ENCODE measurements around the gene TIFAB. TPM values are rescaled to one million over a fixed set of nuclear protein-coding genes. Genes with fewer than 3 reads are reported as not detected.

Gene TIFAB
- total RNA-seq, 4 donors from 2014 or later, result not detected

DNA sequence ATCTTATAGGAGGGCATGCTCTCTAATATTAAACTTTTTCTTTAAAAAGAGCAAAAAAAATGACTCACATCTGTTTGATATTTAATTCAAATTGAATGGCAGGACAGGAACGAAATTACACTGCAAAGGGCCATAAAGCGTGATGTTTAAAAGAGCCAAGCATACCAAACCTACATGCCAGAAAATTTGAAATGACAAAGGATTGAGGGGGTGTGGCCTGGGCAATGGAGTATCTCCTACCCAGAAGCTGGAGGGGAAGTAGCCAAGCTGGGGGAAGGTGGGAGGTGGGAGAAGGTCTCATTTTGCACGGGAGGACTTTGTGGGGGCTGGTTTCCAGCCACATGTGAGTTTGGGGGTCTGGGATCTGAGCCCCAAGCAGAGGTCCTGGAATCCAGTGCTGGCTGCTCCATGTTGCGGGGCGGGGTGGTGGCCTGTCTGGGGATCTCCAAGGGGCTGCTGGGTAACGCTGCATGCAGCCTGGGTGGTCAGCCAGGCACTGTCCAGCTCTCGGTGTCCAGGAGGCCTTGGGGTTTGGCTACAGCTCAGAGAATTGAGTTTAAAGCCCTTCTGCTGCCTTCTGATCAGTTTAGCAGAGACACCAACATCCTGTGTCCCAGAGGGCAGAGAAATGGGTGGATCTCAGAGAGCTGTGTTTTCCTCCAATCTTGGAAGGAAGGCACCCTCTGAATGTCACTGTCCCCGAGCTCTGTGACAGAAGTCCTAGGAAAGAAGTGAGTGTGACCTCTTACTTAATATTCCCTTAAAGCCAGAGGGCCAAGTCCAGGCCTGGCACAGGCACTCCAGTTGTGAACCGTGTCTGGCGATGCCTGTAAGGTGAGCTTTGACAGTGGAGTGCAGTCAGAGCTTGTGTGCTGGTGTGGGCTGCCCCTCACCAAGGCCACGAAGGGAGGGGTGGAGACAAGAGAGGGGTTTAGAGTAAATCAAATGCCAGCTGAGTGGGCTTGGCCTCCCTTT, 12.6 kb downstream of the TIFAB start:
- intact Hi-C loops (cut with DNase I), result no loop called here
- Histone ChIP-seq H3K9me3 (no peaks in the 10 kb centered on the region), H3K4me1 (peaks cover 19 to 25% (median 22%) of the 10 kb centered on the region in 4 donors), H3K36me3 (no peaks in the 10 kb centered on the region), H3K4me3 (no peak overlapping the region), H3K27me3 (peaks cover 0 to 12% (median 0%) of the 10 kb centered on the region in 4 donors), H3K27ac (replicated peaks in 1 of 4) (no peak overlapping the region)
- TF ChIP-seq EP300 (IDR thresholded peaks at IDR 0.05), result no peak
- TF ChIP-seq, protein P1, sequence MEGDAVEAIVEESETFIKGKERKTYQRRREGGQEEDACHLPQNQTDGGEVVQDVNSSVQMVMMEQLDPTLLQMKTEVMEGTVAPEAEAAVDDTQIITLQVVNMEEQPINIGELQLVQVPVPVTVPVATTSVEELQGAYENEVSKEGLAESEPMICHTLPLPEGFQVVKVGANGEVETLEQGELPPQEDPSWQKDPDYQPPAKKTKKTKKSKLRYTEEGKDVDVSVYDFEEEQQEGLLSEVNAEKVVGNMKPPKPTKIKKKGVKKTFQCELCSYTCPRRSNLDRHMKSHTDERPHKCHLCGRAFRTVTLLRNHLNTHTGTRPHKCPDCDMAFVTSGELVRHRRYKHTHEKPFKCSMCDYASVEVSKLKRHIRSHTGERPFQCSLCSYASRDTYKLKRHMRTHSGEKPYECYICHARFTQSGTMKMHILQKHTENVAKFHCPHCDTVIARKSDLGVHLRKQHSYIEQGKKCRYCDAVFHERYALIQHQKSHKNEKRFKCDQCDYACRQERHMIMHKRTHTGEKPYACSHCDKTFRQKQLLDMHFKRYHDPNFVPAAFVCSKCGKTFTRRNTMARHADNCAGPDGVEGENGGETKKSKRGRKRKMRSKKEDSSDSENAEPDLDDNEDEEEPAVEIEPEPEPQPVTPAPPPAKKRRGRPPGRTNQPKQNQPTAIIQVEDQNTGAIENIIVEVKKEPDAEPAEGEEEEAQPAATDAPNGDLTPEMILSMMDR (IDR thresholded peaks at IDR 0.05), result no peak
- no peak for TF ChIP-seq POLR2A (IDR thresholded peaks at IDR 0.05; ENCODE audit: low read depth)
- no peak for TF ChIP-seq POLR2AphosphoS5 (IDR thresholded peaks at IDR 0.05)
- peak; percentile 75 for DNase-seq (ENCODE audit: extremely low spot score)
- WGBS, result 85% methylated on average over 8 of the region's 11 CpGs

DNA sequence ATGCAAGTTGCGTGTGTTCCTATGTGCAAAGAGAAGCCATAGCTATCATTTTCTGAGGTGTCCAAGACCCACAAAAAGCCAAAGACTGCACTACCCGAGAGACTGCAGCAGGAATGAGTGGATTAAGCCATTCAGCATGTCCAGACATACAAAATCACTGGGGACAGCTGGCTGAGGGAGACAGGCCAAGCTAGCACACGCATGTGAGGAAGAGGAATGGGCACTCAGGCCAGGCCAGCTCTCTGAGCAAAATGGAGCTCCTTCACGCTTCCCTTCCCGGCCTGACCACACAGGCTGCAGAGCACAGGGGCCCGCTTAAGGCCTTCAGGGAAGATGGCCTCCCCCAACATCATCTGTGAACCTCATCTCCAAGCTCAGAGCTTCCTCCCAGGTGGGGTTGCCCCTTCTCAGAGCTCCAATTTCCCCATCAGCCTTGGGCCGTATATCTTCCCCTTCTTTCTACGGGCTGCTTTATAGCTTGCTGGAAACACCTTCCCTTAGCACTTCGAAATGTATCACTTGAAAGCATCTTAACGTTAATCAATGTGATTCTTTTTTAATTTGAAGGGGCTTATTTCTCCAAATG, 13.4 kb downstream of the TIFAB start:
- Histone ChIP-seq H3K4me1 (peaks cover 21 to 25% (median 22%) of the 10 kb centered on the region in 4 donors), H3K36me3 (no peaks in the 10 kb centered on the region), H3K4me3 (no peak overlapping the region), H3K27ac (replicated peaks in 1 of 4) (peak overlapping the region in 1 of 4 donors; percentile 1), H3K9me3 (no peaks in the 10 kb centered on the region), H3K27me3 (peaks cover 0 to 18% (median 0%) of the 10 kb centered on the region in 4 donors)
- 84% methylated on average over 10 of the region's 10 CpGs for WGBS
- peak; percentile 60 for DNase-seq (ENCODE audit: extremely low spot score)
- no peak for TF ChIP-seq EP300 (IDR thresholded peaks at IDR 0.05)
- TF ChIP-seq, protein P1 (IDR thresholded peaks at IDR 0.05), result no peak
- TF ChIP-seq POLR2A (IDR thresholded peaks at IDR 0.05; ENCODE audit: low read depth), result no peak
- TF ChIP-seq POLR2AphosphoS5 (IDR thresholded peaks at IDR 0.05), result no peak
- intact Hi-C loops (cut with DNase I), result no loop called here

DNA sequence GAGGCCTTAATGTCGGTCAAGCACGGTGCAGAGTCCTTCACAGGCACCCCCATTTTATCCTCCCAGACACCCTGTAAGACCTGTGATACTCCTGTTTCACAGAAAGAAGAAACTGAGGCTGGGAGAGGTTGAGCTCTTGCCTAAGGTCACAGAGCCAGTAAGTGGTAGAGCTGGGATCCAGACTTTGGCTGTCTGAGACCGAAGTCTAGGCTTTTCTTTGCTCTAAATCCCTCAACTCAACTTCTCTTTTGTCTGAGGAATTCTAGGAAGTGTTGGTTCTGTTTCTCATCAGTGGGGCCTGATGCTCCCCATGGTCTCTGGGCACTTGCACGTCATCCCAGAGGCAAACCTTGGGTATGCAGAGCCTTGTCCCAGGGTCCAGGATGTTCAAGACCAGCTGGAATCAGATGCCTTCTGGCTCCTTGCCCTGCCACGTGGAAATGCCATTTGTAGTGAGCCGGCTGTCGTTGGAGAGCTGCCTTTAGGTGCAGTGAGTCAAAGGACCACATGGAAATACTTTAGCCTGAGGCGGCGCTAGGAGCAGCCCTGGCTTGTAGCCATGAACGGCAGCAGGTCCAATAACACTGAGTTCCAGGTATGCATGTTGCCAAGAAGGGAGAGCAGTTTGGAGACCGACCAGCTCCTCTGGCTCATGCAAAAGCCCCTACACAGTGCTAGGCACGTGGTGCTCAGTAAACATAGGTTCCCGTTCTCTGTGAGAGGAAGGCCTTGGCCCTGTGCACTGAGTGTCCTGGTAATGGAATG, 14.2 kb downstream of the TIFAB start:
- intact Hi-C loops (cut with DNase I), result no loop called here
- Histone ChIP-seq H3K9me3 (no peaks in the 10 kb centered on the region), H3K4me1 (peaks cover 14 to 19% (median 17%) of the 10 kb centered on the region in 4 donors), H3K27me3 (peaks cover 0 to 18% (median 0%) of the 10 kb centered on the region in 4 donors), H3K36me3 (no peaks in the 10 kb centered on the region), H3K4me3 (no peak overlapping the region), H3K27ac (replicated peaks in 1 of 4) (peak overlapping the region in 3 of 4 donors; percentile 1 to 48 (median 25))
- WGBS, result 48% methylated on average over 8 of the region's 13 CpGs
- TF ChIP-seq POLR2AphosphoS5 (IDR thresholded peaks at IDR 0.05), result peak in 1 of 2 donors; percentile 46
- TF ChIP-seq EP300 (IDR thresholded peaks at IDR 0.05), result no peak
- TF ChIP-seq, protein P1 (IDR thresholded peaks at IDR 0.05), result no peak
- DNase-seq (ENCODE audit: extremely low spot score), result peak; percentile 91

DNA sequence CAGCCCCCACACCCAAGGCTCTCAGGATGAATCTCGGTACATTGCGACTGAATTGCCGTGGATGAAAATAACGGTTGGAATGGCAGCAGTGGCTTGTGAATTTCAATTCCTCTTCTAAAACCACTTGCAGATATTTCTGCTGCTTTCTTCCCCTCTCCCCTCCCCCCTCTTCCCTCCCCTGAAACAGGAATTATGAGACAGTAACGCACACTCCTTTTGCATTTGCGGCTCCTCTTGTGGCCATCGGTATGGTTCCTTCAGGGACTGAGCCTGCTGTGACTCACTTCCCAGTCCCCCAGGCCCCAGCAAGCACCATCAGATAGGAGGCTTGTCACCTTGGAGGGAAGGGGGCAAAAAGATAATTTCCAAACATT, 14.7 kb downstream of the TIFAB start:
- H3K27ac ChIP-seq (replicated peaks in 1 of 4), result peak overlapping the region in 2 of 4 donors; percentile 25 to 48
- intact Hi-C loops (cut with DNase I), result no loop called here
- H3K9me3 ChIP-seq, result no peaks in the 10 kb centered on the region
- no peaks in the 10 kb centered on the region for H3K36me3 ChIP-seq
- no peak overlapping the region for H3K4me3 ChIP-seq
- peaks cover 0 to 18% (median 0%) of the 10 kb centered on the region in 4 donors for H3K27me3 ChIP-seq
- DNase-seq (ENCODE audit: extremely low spot score), result peak; percentile 90
- 77% methylated on average over 7 of the region's 7 CpGs for WGBS
- peaks cover 12 to 18% (median 16%) of the 10 kb centered on the region in 4 donors for H3K4me1 ChIP-seq
- no peak for TF ChIP-seq POLR2AphosphoS5 (IDR thresholded peaks at IDR 0.05)
- no peak for TF ChIP-seq POLR2A (IDR thresholded peaks at IDR 0.05; ENCODE audit: low read depth)
- no peak for TF ChIP-seq EP300 (IDR thresholded peaks at IDR 0.05)
- TF ChIP-seq, protein P1 (IDR thresholded peaks at IDR 0.05), result no peak

Measured in esophagus muscularis mucosa (tissue), 4 donors.